Activated T-cell treated with anti-CD3 and anti-CD28 coated beads for 4 hours (primary cell): ENCODE results near the gene CADM2.

Experiments
- DNase-seq: peaks from one replicate; pipeline ENCODE4 v3.0.0-alpha.2; 2020

The CADM2 gene

DNA sequence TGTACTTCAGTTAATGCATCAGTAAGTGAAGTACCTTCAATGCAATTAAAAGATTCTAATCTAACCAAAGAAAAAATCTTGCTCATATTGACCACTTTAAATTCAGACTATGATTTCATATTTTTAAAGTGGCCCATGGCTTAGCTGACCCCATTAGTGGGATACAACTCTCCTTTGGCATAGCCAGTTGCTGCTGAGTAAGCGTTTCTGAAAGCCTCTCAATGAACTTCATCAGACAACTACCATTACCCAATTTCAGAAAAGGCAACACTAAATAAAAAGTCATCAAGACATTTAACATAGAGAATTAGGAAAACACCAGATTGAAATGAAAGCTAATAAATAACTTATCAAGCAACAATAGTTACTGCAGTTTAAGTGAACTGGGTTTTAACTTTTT is 27.0 kb downstream of the CADM2 start:
- DNase-seq = no peak

GRCh38 chr3:84987706-84988504 is 29.1 kb downstream of the CADM2 start:
- DNase-seq = no peak

GRCh38 chr3:84989102-84989501 is 30.3 kb downstream of the CADM2 start:
- no peak for DNase-seq

- DNase-seq = no peak
Observed at GRCh38 chr3:84991422-84991900, 32.7 kb downstream of the CADM2 start.

- DNase-seq = no peak
Observed at GRCh38 chr3:84993956-84994355, 35.2 kb downstream of the CADM2 start.

DNA sequence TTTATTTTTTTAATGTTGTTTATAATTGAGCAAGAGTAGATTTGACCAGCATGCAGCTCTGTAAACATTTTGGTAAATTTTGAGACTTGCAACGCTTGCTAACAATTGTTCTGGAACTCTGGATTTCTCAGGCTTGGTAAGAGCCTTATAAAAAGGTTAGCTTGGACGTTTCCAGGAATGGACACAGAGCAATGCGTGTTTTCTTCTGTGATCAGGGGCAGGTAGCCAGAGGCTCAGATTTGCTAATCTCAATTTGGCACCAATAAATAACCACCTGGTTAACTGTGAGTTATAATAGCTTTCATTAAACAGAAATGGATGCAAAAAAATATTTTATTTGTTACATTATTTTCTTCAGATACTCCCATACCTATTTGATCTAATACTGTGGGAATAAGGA is 39.8 kb downstream of the CADM2 start:
- DNase-seq = no peak

DNA sequence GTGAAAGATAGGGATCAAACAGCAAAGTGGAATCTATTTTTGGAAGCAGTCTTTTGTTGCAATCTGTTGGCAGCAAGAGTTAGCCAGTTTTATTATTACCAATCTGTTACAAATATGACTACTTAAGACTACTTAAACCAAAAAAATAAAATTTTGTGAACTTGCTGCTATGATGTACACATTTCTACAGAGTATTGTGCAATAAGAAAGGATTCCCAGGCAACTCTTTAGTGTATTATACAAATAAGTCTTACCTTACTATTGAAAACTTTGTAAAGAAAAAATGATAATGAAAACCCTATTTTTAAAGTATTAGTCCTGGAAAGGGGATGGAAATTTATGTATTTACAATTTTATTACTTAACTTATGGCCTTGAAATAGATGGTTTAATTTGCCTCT is 44.7 kb downstream of the CADM2 start:
- DNase-seq = no peak

- DNase-seq = no peak
Observed at GRCh38 chr3:85004147-85004546, 45.4 kb downstream of the CADM2 start.

DNA sequence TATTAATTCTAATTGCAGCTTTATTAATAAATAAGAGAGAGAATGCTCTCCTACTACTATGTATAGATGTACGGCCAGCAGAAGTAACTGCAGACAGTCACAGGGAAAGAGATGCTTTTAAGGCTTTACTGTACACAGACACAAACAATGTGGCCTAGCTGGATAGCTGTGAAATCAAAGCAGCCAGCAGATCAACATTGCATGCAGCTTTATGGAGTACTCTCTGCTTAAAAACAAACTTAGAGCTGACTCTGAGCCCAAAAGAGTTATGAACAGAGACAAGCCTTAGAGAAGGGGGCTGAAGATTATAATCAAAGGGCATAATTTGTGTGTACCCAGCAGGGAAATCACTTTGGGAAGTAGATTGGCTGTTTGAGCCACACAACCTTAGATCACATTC is 47.2 kb downstream of the CADM2 start:
- no peak for DNase-seq

GRCh38 chr3:85007195-85008094 is 48.7 kb downstream of the CADM2 start:
- no peak for DNase-seq

DNA sequence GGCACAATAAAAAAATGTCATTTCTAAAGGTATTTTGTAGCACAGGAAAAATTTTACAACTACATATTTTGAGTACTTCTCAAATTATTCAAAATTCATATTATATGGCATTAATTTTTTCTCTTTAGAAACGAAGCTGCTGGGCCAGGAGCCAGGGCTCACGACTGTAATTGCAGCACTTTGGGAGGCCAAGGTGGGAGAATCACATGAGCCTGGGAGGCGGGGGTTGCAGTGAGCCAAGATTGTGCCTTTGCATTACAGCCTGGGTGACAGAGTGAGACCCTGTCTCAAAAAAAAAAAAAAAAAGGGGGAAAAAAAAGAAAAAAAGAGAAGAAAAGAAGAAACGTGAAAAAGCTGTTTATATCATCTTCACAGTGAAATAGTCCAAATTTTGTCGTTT is 62.0 kb downstream of the CADM2 start:
- DNase-seq = no peak

DNA sequence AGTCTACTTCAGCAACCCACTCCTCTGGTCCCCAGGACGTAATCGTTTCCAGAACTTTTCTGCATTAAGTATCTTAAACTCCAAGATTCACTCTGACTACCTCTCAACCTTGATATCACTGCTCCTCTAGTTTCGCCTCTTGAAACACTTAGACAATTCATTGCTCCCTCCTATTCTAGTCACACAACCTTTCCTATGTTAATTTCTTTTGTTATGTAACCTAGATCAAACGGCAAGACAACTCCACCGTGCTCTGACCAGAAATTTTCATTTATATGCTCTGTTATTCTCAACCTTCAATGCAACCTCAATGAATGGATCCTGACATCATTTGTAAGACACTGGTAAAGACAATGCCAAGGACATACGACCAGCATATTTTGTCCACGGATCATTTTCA is 71.3 kb downstream of the CADM2 start:
- DNase-seq = no peak

- no peak for DNase-seq
Observed at GRCh38 chr3:85037203-85037602, 78.4 kb downstream of the CADM2 start.

- no peak for DNase-seq
Observed at GRCh38 chr3:85041001-85041400, 82.2 kb downstream of the CADM2 start.

DNA sequence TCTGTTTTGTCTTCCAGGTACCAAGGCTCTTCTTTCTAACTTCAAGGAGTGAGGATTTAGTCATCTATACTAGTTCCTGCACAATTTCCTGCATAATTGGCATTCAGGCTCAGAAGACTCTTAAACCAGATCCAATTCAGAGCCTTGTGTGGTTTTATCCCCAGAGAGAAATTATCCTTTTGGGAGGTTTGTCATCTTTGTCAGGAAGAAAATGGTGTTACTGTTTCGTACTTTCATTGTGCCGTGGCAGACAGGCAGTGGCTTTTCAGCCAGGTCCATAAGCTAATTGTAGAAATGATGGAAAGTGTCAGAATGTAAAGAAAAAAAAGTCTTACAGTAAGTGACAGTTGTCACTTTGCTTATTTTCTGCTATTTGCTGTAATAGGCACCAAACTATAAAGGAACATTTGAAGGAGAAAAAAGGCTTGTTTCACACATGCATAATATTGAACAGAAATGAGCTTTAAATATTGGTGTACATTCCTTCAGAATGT is 82.8 kb downstream of the CADM2 start:
- no peak for DNase-seq

DNA sequence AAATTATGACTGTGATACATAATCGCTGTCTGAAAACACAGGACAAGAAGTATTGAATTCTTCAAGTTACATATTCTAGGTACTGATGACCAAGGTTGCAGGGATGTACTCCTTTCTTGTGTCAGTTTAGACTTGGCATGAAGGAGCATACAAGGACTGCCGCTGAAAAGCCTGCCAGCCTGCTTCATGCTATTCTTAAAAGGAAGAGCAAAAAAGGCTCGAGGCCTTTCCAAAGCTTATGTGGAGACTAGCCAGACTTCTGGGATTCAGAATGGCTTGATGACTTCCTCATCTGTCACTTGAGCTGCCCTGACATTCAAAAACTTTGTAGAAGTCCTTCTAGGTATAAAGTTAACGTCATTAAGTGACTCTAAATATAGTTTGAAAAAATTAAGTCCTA is 92.0 kb downstream of the CADM2 start:
- no peak for DNase-seq

DNA sequence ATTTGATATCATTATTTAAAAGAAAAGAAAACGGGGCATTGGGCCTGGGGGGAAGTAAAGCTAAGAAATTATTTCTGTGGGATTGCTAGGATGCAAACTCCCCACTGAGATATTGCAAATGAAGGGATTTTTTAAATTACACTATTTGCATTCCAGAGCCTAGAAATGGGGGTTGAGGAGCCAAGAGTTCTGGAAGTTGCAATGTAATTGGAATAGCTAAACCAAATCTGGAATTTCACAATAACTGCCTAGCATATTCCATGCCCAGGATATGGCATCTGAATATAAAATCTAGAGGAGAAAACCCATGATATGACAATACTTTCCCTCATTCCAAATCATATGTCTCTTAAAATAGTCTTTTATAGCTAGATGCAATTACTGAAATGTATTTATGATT is 93.0 kb downstream of the CADM2 start:
- no peak for DNase-seq

- no peak for DNase-seq
Observed at GRCh38 chr3:85053626-85054025, 94.8 kb downstream of the CADM2 start.

GRCh38 chr3:85054579-85054978 is 95.8 kb downstream of the CADM2 start:
- DNase-seq = no peak

- no peak for DNase-seq
Observed at GRCh38 chr3:85068911-85069310, 110.1 kb downstream of the CADM2 start.

GRCh38 chr3:85074003-85074402 is 115.2 kb downstream of the CADM2 start:
- DNase-seq = no peak

- DNase-seq = no peak
Observed at GRCh38 chr3:85075663-85076062, 116.9 kb downstream of the CADM2 start.

DNA sequence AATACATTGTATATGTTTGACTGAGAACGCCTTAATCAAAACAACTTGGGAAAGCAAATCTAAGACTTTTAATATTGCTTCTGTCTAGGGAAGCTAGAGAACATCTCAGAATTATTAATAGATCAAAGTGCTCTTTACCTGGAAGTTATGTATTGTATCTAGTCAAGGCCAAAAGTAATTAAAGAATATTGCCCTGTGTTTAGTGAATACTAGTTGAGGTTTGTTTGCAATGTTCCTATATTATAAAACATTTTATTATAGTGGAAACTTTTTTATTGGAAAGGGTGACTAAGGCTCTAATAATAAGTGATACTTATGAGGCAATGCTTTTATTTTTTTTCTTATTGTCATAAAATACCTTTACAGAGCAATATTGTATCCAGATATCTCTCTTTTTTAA is 118.2 kb downstream of the CADM2 start:
- DNase-seq = no peak
